ENCODE results near the gene LENG8.

- TF ChIP-seq EP300 (conservative IDR thresholded peaks at IDR 0.05; ENCODE audit: poor library complexity, severe bottlenecking) (no peak), CTCF (IDR thresholded peaks at IDR 0.05; ENCODE audit: poor library complexity, severe bottlenecking) (no peak)
These were observed 12.9 kb upstream of the LENG8 start for GRCh38 chr19:54436031-54436523.
